Activated CD4-positive, alpha-beta T cell treated with anti-CD3 and anti-CD28 coated beads, Interleukin-2, amount 10 ng/mL, durations not matched to agents 7 days and 5 days (primary cell): ENCODE results near the gene COL23A1. TPM values are rescaled to one million over a fixed set of nuclear protein-coding genes. Genes with fewer than 3 reads are reported as not detected.
A peak's percentile ranks its signal among the peaks of the same experiment; 100 is the strongest.
"Not testable (repeated sequence)": the region's sequence is repeated elsewhere in the genome, so short reads cannot be mapped to it uniquely, and the experiment has no call there.

Experiments used
- CTCF ChIA-PET: fragments of 350-600 bp; sonication (Branson Sonifier 250); formaldehyde crosslinking; loops from one replicate; lab custom pipeline; 2021; ENCODE audit warnings: antibody characterized with exemption; lab: Charles Lee
- POLR2A ChIA-PET: fragments of 350-600 bp; sonication (Branson Sonifier 250); formaldehyde crosslinking; loops from one replicate; lab custom pipeline; 2021; ENCODE audit warnings: antibody characterized with exemption; lab: Charles Lee
- DNase-seq: peaks from one replicate; pipeline ENCODE4 v3.0.0-alpha.2; 2020
- H3K27ac Mint-ChIP-seq: one replicate; pipeline ENCODE4 v1.8.0; 2021; ENCODE audit warnings: mild to moderate bottlenecking, moderate library complexity, mixed read lengths
- H3K27me3 Mint-ChIP-seq: one replicate; pipeline ENCODE4 v1.8.0; 2021; ENCODE audit warnings: mixed read lengths
- H3K36me3 Mint-ChIP-seq: one replicate; pipeline ENCODE4 v1.8.0; 2021; ENCODE audit warnings: low read depth, mixed read lengths
- H3K4me1 Mint-ChIP-seq: one replicate; pipeline ENCODE4 v1.8.0; 2021; ENCODE audit warnings: mixed read lengths
- H3K4me3 Mint-ChIP-seq: one replicate; pipeline ENCODE4 v1.8.0; 2021; ENCODE audit warnings: mild to moderate bottlenecking, moderate library complexity, mixed read lengths
- H3K9me3 Mint-ChIP-seq: one replicate; pipeline ENCODE4 v1.8.0; 2021; ENCODE audit warnings: mixed read lengths
- total RNA-seq, 2 experiments: library from RNA; stranded (reverse); gene quantifications; one replicate each; pipeline ENCODE4 v1.2.3, GENCODE V29; 2021

Gene COL23A1
- total RNA-seq, 2 experiments from 2014 or later, result 0.27 TPM; not detected in 1

GRCh38 chr5:178496214-178496613, 94.0 kb downstream of the COL23A1 start:
- ChIA-PET CTCF (interaction anchor here (0.7 kb wide), 1 partner anchor 1715 kb away, joined by 3 read pairs; no protein-coding TSS in a partner anchor), POLR2A (no interaction called here)
- Mint-ChIP-seq H3K27me3 (peaks cover 4% of the 10 kb centered on the region), H3K4me1 (no peaks in the 10 kb centered on the region), H3K9me3 (no peaks in the 10 kb centered on the region), H3K4me3 (no peak overlapping the region), H3K36me3 (no peaks in the 10 kb centered on the region), H3K27ac (no peak overlapping the region)
- no peak for DNase-seq

DNA sequence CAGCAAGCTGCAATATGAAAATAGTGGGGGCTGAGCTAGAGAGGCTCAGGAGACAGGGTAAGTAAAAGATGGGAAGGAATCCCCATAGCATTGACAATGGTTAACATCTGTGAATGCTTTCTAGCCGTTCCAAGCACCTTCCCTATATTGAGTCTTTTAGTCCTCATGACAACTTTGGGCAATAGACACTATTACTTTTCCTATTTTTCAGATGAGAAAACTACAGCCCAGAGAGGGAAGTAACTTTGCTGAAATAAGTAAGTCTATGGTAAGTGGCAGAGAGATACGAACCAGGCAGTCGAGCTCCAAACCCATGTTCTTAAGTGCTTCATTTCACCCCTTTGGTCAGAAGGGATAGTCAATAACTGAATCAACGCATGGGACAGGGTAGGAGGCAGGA, 94.5 kb downstream of the COL23A1 start:
- Mint-ChIP-seq H3K4me1 (no peaks in the 10 kb centered on the region), H3K36me3 (no peaks in the 10 kb centered on the region), H3K9me3 (no peaks in the 10 kb centered on the region), H3K27me3 (peaks cover 4% of the 10 kb centered on the region), H3K4me3 (no peak overlapping the region), H3K27ac (no peak overlapping the region)
- no peak for DNase-seq
- POLR2A ChIA-PET, result no interaction called here
- CTCF ChIA-PET, result no interaction called here

DNA sequence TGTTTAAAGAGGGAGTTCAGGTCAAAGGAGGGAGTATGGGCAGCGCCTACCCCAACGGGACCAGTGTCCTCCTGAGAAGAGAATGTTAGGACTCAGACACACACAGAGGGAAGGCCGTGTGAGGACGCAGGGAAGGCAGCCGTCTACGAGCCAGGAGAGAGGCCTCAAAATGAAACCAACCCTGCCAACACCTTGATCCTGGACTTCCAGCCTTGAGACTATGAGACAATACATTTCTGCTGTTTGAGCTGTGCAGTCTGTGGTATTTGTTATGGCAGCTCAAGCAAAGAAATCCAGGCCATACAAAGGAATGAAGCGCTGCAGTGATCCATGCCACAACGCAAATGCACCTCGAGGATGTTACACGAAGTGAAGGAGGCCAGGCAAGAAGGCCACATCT, 97.9 kb downstream of the COL23A1 start:
- H3K4me1 Mint-ChIP-seq, result no peaks in the 10 kb centered on the region
- CTCF ChIA-PET, result no interaction called here
- H3K36me3 Mint-ChIP-seq, result no peaks in the 10 kb centered on the region
- POLR2A ChIA-PET, result no interaction called here
- no peak for DNase-seq
- no peaks in the 10 kb centered on the region for H3K9me3 Mint-ChIP-seq
- peaks cover 1% of the 10 kb centered on the region for H3K27me3 Mint-ChIP-seq
- no peak overlapping the region for H3K4me3 Mint-ChIP-seq
- H3K27ac Mint-ChIP-seq, result no peak overlapping the region

DNA sequence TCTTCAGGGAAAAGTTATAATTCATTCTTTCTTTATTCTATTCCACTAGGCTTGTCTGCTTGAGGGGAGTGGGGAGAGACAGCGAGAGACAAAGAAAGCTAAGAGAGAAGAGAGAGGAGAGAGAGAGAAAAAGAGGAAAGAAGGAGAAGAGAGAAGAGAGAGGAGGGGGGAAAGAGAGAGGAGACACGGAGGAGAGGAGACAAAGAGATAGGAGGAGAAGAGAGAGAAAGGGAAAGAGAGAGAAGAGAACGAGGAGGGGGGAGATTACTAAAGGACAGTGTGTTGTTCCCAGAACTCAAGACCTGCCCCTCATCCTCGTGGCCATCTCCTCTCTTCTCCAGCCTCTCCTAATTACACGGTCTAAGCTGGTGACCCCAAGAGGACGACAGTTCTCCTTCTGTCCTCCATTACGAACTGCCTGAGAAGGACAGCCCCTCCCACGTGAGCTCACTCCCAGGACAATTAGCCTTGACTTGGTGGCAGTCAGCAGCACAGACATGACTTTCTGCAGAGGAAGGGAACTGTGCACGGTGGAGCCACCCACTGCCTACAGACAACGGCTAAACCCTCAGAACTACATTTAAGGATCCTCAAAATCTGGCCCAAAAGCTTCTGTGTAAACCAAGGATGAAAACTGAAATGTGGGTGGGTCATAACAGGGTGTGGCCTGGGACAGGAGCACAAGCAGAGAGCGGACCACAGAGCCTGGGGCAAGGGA, 99.1 kb downstream of the COL23A1 start:
- H3K36me3 Mint-ChIP-seq, result no peaks in the 10 kb centered on the region
- H3K4me3 Mint-ChIP-seq, result no peak overlapping the region
- CTCF ChIA-PET, result interaction anchor here (0.6 kb wide), 1 partner anchor 28 kb away, joined by 3 read pairs; no protein-coding TSS in a partner anchor
- H3K9me3 Mint-ChIP-seq, result no peaks in the 10 kb centered on the region
- no peak overlapping the region for H3K27ac Mint-ChIP-seq
- DNase-seq, result no peak
- H3K4me1 Mint-ChIP-seq, result no peaks in the 10 kb centered on the region
- POLR2A ChIA-PET, result no interaction called here
- H3K27me3 Mint-ChIP-seq, result no peaks in the 10 kb centered on the region

DNA sequence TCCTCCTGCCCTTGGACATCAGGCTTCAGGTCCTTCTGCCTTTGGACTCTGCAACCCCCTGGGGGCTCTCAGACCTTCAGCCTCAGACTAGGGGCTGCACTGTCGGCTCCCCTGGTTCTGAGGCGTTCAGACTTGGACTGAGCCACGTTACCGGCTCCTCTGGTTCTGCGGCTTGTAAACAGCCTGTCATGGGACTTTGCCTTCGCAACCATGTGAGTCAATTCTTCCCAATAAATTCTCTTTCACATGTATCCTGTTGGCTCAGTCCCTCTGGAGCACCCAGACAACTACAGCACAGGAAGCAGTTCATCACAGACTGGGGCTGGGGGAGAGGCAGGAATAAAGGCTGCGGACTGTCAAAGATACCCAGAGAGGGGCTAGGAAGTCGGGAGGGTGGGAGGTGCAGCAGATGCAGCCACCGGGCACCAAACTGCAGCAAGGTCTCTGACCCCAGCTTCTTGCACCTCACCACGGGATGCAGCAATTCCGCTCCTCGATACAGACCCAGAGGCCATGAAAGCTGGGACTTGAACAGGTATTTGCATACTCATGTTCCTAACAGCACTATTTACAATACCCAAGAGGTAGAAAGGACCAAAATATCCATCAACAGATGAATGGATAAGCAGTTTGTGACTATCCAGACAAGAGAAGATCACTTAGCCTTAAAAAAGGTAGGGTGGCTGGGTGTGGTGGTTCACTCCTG, 100.8 kb downstream of the COL23A1 start:
- Mint-ChIP-seq H3K36me3 (no peaks in the 10 kb centered on the region), H3K9me3 (no peaks in the 10 kb centered on the region), H3K27me3 (no peaks in the 10 kb centered on the region), H3K4me3 (no peak overlapping the region), H3K27ac (no peak overlapping the region), H3K4me1 (no peaks in the 10 kb centered on the region)
- CTCF ChIA-PET, result no interaction called here
- POLR2A ChIA-PET, result no interaction called here
- no peak for DNase-seq

GRCh38 chr5:178488696-178489095, 101.5 kb downstream of the COL23A1 start:
- DNase-seq, result no peak
- H3K9me3 Mint-ChIP-seq, result no peaks in the 10 kb centered on the region
- H3K27me3 Mint-ChIP-seq, result no peaks in the 10 kb centered on the region
- peaks cover under 1% of the 10 kb centered on the region for H3K36me3 Mint-ChIP-seq
- ChIA-PET POLR2A (no interaction called here), CTCF (no interaction called here)
- no peak overlapping the region for H3K27ac Mint-ChIP-seq
- peaks cover 3% of the 10 kb centered on the region for H3K4me1 Mint-ChIP-seq
- H3K4me3 Mint-ChIP-seq, result no peak overlapping the region

- no peak overlapping the region for H3K4me3 Mint-ChIP-seq
- CTCF ChIA-PET, result no interaction called here
- H3K4me1 Mint-ChIP-seq, result peaks cover 8% of the 10 kb centered on the region
- POLR2A ChIA-PET, result no interaction called here
- no peak for DNase-seq
- H3K36me3 Mint-ChIP-seq, result peaks cover 3% of the 10 kb centered on the region
- H3K27ac Mint-ChIP-seq, result no peak overlapping the region
- no peaks in the 10 kb centered on the region for H3K27me3 Mint-ChIP-seq
- H3K9me3 Mint-ChIP-seq, result no peaks in the 10 kb centered on the region
Observed at GRCh38 chr5:178487911-178488600, 102.1 kb downstream of the COL23A1 start.

- H3K27me3 Mint-ChIP-seq, CTCF ChIA-PET, H3K27ac Mint-ChIP-seq, DNase-seq, H3K36me3 Mint-ChIP-seq, H3K9me3 Mint-ChIP-seq, H3K4me3 Mint-ChIP-seq, POLR2A ChIA-PET: not testable (repeated sequence)
- peaks cover 10% of the 10 kb centered on the region for H3K4me1 Mint-ChIP-seq
Observed at GRCh38 chr5:178486878-178487512, 103.2 kb downstream of the COL23A1 start.

DNA sequence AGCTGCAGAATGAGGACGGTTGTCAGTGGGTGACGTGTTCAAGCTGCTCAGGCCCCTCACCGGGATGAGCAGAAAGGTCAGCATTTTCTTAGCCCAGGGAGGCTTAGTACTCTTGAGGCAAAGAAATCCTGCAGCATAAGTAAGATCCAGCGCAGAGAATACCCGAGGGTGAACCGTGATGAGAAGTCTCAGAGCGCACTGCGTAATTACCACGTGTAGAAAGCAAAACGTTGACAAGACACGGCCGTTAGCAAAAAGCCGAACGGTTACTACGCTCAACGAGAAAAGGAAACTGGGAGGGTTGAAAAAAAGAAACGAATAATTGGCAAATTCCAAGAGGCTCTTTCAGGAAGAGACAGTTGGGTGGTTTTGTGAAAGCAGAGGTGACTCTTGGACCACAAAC, 104.0 kb downstream of the COL23A1 start:
- H3K9me3 Mint-ChIP-seq, result no peaks in the 10 kb centered on the region
- CTCF ChIA-PET, result no interaction called here
- POLR2A ChIA-PET, result no interaction called here
- DNase-seq, result no peak
- H3K4me3 Mint-ChIP-seq, result no peak overlapping the region
- H3K27me3 Mint-ChIP-seq, result no peaks in the 10 kb centered on the region
- peaks cover 10% of the 10 kb centered on the region for H3K4me1 Mint-ChIP-seq
- no peak overlapping the region for H3K27ac Mint-ChIP-seq
- H3K36me3 Mint-ChIP-seq, result peaks cover 3% of the 10 kb centered on the region

DNA sequence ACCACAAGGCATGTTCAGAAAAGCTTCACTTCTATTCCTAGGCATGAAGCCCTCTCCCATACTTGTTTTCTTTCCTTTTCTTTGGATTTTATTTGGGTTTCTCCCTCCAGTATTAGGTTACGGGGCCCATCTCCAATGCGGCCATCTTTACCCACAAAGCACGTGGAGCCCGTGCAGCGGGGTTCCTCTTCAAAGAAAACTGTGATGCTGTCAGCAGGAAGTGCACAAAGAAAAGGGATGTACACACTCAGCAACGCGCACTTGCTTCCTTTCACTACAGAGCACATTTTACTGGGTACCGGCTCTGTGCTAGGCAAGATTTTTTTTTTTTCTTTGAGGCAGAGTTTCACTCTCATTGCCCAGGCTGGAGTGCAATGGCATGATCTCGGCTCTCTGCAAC, 106.6 kb downstream of the COL23A1 start:
- Mint-ChIP-seq H3K27ac (peak overlapping the region; percentile 77), H3K4me3 (peak overlapping the region; percentile 54), H3K27me3 (no peaks in the 10 kb centered on the region), H3K9me3 (no peaks in the 10 kb centered on the region), H3K4me1 (peaks cover 10% of the 10 kb centered on the region), H3K36me3 (peaks cover 3% of the 10 kb centered on the region)
- DNase-seq, result peak; percentile 66
- ChIA-PET POLR2A (no interaction called here), CTCF (no interaction called here)

- DNase-seq, result no peak
- H3K4me1 Mint-ChIP-seq, result peaks cover 10% of the 10 kb centered on the region
- ChIA-PET POLR2A (no interaction called here), CTCF (interaction anchor here (1.0 to 1.2 kb wide), 3 partner anchors 10 to 178 kb away, joined by 3 to 4 read pairs (median 3); no protein-coding TSS in a partner anchor)
- H3K4me3 Mint-ChIP-seq, result no peak overlapping the region
- no peaks in the 10 kb centered on the region for H3K27me3 Mint-ChIP-seq
- H3K36me3 Mint-ChIP-seq, result peaks cover 3% of the 10 kb centered on the region
- no peaks in the 10 kb centered on the region for H3K9me3 Mint-ChIP-seq
- no peak overlapping the region for H3K27ac Mint-ChIP-seq
Observed at GRCh38 chr5:178479261-178479660, 110.9 kb downstream of the COL23A1 start.

DNA sequence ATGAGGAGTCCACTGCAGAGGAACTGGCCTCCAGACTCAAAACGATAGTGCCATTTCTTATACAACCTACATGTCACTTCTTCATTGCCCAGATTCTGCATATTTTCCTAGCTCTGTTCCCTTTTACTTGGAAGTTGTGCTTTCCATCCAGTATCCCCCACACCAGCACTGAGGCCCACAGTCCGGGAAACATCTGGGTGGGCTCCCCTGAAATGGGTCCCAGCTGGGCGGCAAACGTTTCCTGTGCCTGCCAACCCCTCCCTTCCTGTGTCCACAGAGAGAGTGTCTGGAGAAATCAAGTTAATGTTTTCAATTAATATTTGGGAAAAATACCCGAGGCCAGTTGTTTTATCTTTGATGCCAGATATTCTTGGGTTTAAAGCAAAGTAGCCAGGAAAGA, 111.8 kb downstream of the COL23A1 start:
- DNase-seq, result no peak
- CTCF ChIA-PET, result interaction anchor here (1.0 to 1.2 kb wide), 3 partner anchors 9 to 177 kb away, joined by 3 to 4 read pairs (median 3); no protein-coding TSS in a partner anchor
- Mint-ChIP-seq H3K27ac (no peak overlapping the region), H3K4me1 (peaks cover 11% of the 10 kb centered on the region), H3K36me3 (no peaks in the 10 kb centered on the region), H3K4me3 (no peak overlapping the region), H3K9me3 (no peaks in the 10 kb centered on the region), H3K27me3 (no peaks in the 10 kb centered on the region)
- POLR2A ChIA-PET, result no interaction called here
